GM21390 (cell line): Measurements from ENCODE around the gene POTED.
"Not testable (repeated sequence)": the region's sequence is repeated elsewhere in the genome, so short reads cannot be mapped to it uniquely, and the experiment has no call there.

ENCODE experiments used
- ATAC-seq: cut with Tn5 transposase; IDR thresholded peaks from one replicate; pipeline ENCODE4 v1.9.1; 2021; ENCODE audit not compliant: unreplicated experiment

POTED gene

GRCh38 chr21:13609477-13609876 is at the start of gene POTED:
Gene POTED (plus strand): TSS chr21:13609777. CDS start chr21:13610229, 452 bp downstream.
- ATAC-seq, result not testable (repeated sequence)

GRCh38 chr21:13650101-13650500 is 40.5 kb downstream of the POTED start:
- not testable (repeated sequence) for ATAC-seq

GRCh38 chr21:13651746-13652145 is 42.2 kb downstream of the POTED start:
- not testable (repeated sequence) for ATAC-seq
